PFSK-1 (cell line): ENCODE measurements around the gene ARGLU1.

Experiments used
- FOXP2 ChIP-seq: optimal IDR thresholded peaks from 2 replicates; pipeline ENCODE3; 2011; ENCODE audit warnings: borderline replicate concordance, control low read depth, inconsistent platforms; ENCODE audit not compliant: insufficient read depth; ENCODE audit errors: extremely low read length, extremely low read depth
- POLR2AphosphoS5 ChIP-seq: IDR thresholded peaks from 2 replicates; pipeline ENCODE4 v1.6.1; 2012; ENCODE audit warnings: low read depth, mild to moderate bottlenecking, control low read depth, low read length, moderate library complexity
- REST ChIP-seq, 2 experiments: IDR thresholded peaks; 2 replicates each; pipeline versions ENCODE4 v1.6.1 to v1.8.0; 2011 to 2012; ENCODE audit warnings: low read depth in 2 of 2, low read length in 2 of 2, control low read depth in 1 of 2, inconsistent platforms in 1 of 2, mild to moderate bottlenecking in 1 of 2, moderate library complexity in 1 of 2; ENCODE audit not compliant: insufficient read depth in 1 of 2
- SIN3A ChIP-seq: IDR thresholded peaks from 2 replicates; pipeline ENCODE4 v1.6.1; 2012; ENCODE audit warnings: mild to moderate bottlenecking, low read length, moderate library complexity, borderline replicate concordance; ENCODE audit not compliant: insufficient read depth
- TAF1 ChIP-seq: IDR thresholded peaks from 2 replicates; pipeline ENCODE4 v1.6.1; 2012; ENCODE audit warnings: low read length, control low read depth, borderline replicate concordance; ENCODE audit not compliant: insufficient read depth

ARGLU1 gene

GRCh38 chr13:106492588-106493475 lies 75.1 kb downstream of the ARGLU1 start:
- no peak for TF ChIP-seq REST (IDR thresholded peaks at IDR 0.05; ENCODE audit: insufficient read depth in 1 of 2, low read depth in 2 of 2, low read length in 2 of 2)
- TF ChIP-seq SIN3A = no peak
- no peak for TF ChIP-seq FOXP2
- TF ChIP-seq POLR2AphosphoS5 = no peak
- no peak for TF ChIP-seq TAF1

GRCh38 chr13:106491928-106492587 lies 75.9 kb downstream of the ARGLU1 start:
- TF ChIP-seq SIN3A (no peak), REST (IDR thresholded peaks at IDR 0.05; ENCODE audit: insufficient read depth in 1 of 2, low read depth in 2 of 2, low read length in 2 of 2) (no peak), TAF1 (no peak), POLR2AphosphoS5 (no peak), FOXP2 (no peak)
